GM21390 (cell line): Measurements from ENCODE around the gene OR10H1.
"Not testable (repeated sequence)": the region's sequence is repeated elsewhere in the genome, so short reads cannot be mapped to it uniquely, and the experiment has no call there.

Experiments
- ATAC-seq: cut with Tn5 transposase; IDR thresholded peaks from one replicate; pipeline ENCODE4 v1.9.1; 2021; ENCODE audit not compliant: unreplicated experiment

The OR10H1 gene

GRCh38 chr19:15775249-15775648 lies 40.2 kb downstream of the OR10H1 start:
- no peak for ATAC-seq

- ATAC-seq: not testable (repeated sequence)
These were observed 41.3 kb downstream of the OR10H1 start for GRCh38 chr19:15774159-15774558.

- no peak for ATAC-seq
These were observed 45.9 kb downstream of the OR10H1 start for GRCh38 chr19:15769586-15769985.

GRCh38 chr19:15759962-15760565 lies 55.4 kb downstream of the OR10H1 start:
- no peak for ATAC-seq

- no peak for ATAC-seq
These were observed 57.1 kb downstream of the OR10H1 start for GRCh38 chr19:15758379-15758778.
